ENCODE data around the gene NAALADL1.

- TF ChIP-seq, protein P1, sequence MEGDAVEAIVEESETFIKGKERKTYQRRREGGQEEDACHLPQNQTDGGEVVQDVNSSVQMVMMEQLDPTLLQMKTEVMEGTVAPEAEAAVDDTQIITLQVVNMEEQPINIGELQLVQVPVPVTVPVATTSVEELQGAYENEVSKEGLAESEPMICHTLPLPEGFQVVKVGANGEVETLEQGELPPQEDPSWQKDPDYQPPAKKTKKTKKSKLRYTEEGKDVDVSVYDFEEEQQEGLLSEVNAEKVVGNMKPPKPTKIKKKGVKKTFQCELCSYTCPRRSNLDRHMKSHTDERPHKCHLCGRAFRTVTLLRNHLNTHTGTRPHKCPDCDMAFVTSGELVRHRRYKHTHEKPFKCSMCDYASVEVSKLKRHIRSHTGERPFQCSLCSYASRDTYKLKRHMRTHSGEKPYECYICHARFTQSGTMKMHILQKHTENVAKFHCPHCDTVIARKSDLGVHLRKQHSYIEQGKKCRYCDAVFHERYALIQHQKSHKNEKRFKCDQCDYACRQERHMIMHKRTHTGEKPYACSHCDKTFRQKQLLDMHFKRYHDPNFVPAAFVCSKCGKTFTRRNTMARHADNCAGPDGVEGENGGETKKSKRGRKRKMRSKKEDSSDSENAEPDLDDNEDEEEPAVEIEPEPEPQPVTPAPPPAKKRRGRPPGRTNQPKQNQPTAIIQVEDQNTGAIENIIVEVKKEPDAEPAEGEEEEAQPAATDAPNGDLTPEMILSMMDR (IDR thresholded peaks at IDR 0.05) = peak; percentile 90; the same call in 1 of the 2 replicates
- peak; percentile 75 for TF ChIP-seq SIN3A (IDR thresholded peaks at IDR 0.05; ENCODE audit: borderline replicate concordance, insufficient read depth, low read depth, low read length)
- TF ChIP-seq, protein P2, sequence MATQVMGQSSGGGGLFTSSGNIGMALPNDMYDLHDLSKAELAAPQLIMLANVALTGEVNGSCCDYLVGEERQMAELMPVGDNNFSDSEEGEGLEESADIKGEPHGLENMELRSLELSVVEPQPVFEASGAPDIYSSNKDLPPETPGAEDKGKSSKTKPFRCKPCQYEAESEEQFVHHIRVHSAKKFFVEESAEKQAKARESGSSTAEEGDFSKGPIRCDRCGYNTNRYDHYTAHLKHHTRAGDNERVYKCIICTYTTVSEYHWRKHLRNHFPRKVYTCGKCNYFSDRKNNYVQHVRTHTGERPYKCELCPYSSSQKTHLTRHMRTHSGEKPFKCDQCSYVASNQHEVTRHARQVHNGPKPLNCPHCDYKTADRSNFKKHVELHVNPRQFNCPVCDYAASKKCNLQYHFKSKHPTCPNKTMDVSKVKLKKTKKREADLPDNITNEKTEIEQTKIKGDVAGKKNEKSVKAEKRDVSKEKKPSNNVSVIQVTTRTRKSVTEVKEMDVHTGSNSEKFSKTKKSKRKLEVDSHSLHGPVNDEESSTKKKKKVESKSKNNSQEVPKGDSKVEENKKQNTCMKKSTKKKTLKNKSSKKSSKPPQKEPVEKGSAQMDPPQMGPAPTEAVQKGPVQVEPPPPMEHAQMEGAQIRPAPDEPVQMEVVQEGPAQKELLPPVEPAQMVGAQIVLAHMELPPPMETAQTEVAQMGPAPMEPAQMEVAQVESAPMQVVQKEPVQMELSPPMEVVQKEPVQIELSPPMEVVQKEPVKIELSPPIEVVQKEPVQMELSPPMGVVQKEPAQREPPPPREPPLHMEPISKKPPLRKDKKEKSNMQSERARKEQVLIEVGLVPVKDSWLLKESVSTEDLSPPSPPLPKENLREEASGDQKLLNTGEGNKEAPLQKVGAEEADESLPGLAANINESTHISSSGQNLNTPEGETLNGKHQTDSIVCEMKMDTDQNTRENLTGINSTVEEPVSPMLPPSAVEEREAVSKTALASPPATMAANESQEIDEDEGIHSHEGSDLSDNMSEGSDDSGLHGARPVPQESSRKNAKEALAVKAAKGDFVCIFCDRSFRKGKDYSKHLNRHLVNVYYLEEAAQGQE (IDR thresholded peaks at IDR 0.05; ENCODE audit: insufficient read depth in 1 of 2, low read depth in 2 of 2, low read length in 1 of 2) = peak; percentile 16 to 65; a peak in 1 of 4 replicates
- TF ChIP-seq POLR2AphosphoS5 (IDR thresholded peaks at IDR 0.05; ENCODE audit: low read depth, low read length) = no peak
These were observed 61.5 kb downstream of the NAALADL1 start, which contains the start of gene BATF2 for GRCh38 chr11:64996710-64997380.
